GM18951 (cell line): ENCODE data around the gene LCTL.

Source experiments
- POLR2A ChIP-seq: IDR thresholded peaks from 4 replicates; pipeline ENCODE4 v1.6.1; 2011; ENCODE audit warnings: mild to moderate bottlenecking; ENCODE audit not compliant: insufficient read length, insufficient read depth; ENCODE audit errors: extremely low read depth
- in situ Hi-C: fragments of 300-500 bp; cut with MboI; formaldehyde crosslinking; loops from one replicate; pipeline ENCODE4 v1.12.0; 2022; ENCODE audit warnings: low sequenced_read_pairs, mixed read lengths, inconsistent platforms; ENCODE audit not compliant: unreplicated experiment

LCTL gene

GRCh38 chr15:66498501-66499386 lies 67.1 kb downstream of the LCTL start:
- no peak for TF ChIP-seq POLR2A
- in situ Hi-C loops = no loop called here
